Neutrophil (primary cell): ENCODE results near the gene SYT5.
A peak's percentile ranks its signal among the peaks of the same experiment; 100 is the strongest.
"Not testable (repeated sequence)": the region's sequence is repeated elsewhere in the genome, so short reads cannot be mapped to it uniquely, and the experiment has no call there.

Experiments
- H3K27ac ChIP-seq: fragments of 200-600 bp; sonication (generic); 2 replicates; pipeline ENCODE4 v1.5.1; 2016; ENCODE audit warnings: mild to moderate bottlenecking, moderate library complexity
- H3K27me3 ChIP-seq: fragments of 200-600 bp; sonication (generic); 2 replicates; pipeline ENCODE4 v1.6.0; 2016; ENCODE audit warnings: mild to moderate bottlenecking
- H3K36me3 ChIP-seq: fragments of 200-600 bp; sonication (generic); 2 replicates; pipeline ENCODE4 v1.5.1; 2017
- H3K4me1 ChIP-seq, 2 experiments: fragments of 200-600 bp in 1 of 2; sonication (generic) in 1 of 2; 1 replicate in 1 of 2; 2 replicates in 1 of 2; pipeline versions ENCODE4 v1.5.1 to v1.6.1; 2013 to 2016; ENCODE audit warnings: low read depth in 1 of 2, low read length in 1 of 2, mild to moderate bottlenecking in 1 of 2, moderate library complexity in 1 of 2; ENCODE audit not compliant: control insufficient read depth in 1 of 2, insufficient read depth in 1 of 2
- H3K4me3 ChIP-seq, 2 experiments: fragments of 200-600 bp in 1 of 2; sonication (generic) in 1 of 2; 1 replicate in 1 of 2; 2 replicates in 1 of 2; pipeline ENCODE4 v1.5.1; 2013 to 2016; ENCODE audit warnings: low read depth in 1 of 2, low read length in 1 of 2, mild to moderate bottlenecking in 1 of 2, moderate library complexity in 1 of 2
- H3K9me3 ChIP-seq: fragments of 200-600 bp; sonication (generic); 2 replicates; pipeline ENCODE4 v1.5.1; 2016
- CTCF ChIP-seq: fragments of 200-600 bp; sonication (generic); IDR thresholded peaks from 2 replicates; pipeline ENCODE4 v1.5.1; 2016; ENCODE audit warnings: antibody characterized with exemption

The SYT5 gene

GRCh38 chr19:55157064-55157908 is 22.8 kb downstream of the SYT5 start, which contains the start of gene TNNI3:
Gene TNNI3 (minus strand): TSS chr19:55157732. CDS start chr19:55157589, 143 bp downstream.
- no peaks in the 10 kb centered on the region for H3K9me3 ChIP-seq
- H3K27me3 ChIP-seq: peaks cover 84% of the 10 kb centered on the region
- no peak within 1 kb of the TSS for H3K4me3 ChIP-seq

GRCh38 chr19:55156202-55157063 is 23.7 kb downstream of the SYT5 start:
- Histone ChIP-seq H3K36me3 (no peaks in the 10 kb centered on the region), H3K9me3 (no peaks in the 10 kb centered on the region), H3K4me1 (no peaks in the 10 kb centered on the region), H3K27me3 (peaks cover 75% of the 10 kb centered on the region), H3K27ac (no peak overlapping the region), H3K4me3 (no peak overlapping the region)
- TF ChIP-seq CTCF: no peak

More at GRCh38 chr19:55157064-55157908, 22.8 kb downstream of the SYT5 start, which contains the start of gene TNNI3:
- no peak within 1 kb of the TSS for H3K27ac ChIP-seq
- TF ChIP-seq CTCF: no peak
- no peaks in the 10 kb centered on the region for H3K4me1 ChIP-seq
- H3K36me3 ChIP-seq: no peaks in the 10 kb centered on the region

- peaks cover 72% of the 10 kb centered on the region for H3K27me3 ChIP-seq
These were observed 24.3 kb downstream of the SYT5 start for GRCh38 chr19:55155784-55156183.

GRCh38 chr19:55153652-55154264 is 26.3 kb downstream of the SYT5 start:
- Histone ChIP-seq H3K36me3 (no peaks in the 10 kb centered on the region), H3K27me3 (peaks cover 72% of the 10 kb centered on the region), H3K4me1 (no peaks in the 10 kb centered on the region), H3K4me3 (no peak overlapping the region), H3K27ac (no peak overlapping the region), H3K9me3 (no peaks in the 10 kb centered on the region)
- TF ChIP-seq CTCF: no peak

More at GRCh38 chr19:55155784-55156183, 24.3 kb downstream of the SYT5 start:
- not testable (repeated sequence) for H3K27ac ChIP-seq, H3K4me3 ChIP-seq, H3K36me3 ChIP-seq, H3K4me1 ChIP-seq, H3K9me3 ChIP-seq

GRCh38 chr19:55152017-55152416 is 28.1 kb downstream of the SYT5 start:
- Histone ChIP-seq H3K4me3 (no peak overlapping the region), H3K27ac (peak overlapping the region; percentile 39), H3K27me3 (peaks cover 72% of the 10 kb centered on the region), H3K36me3 (no peaks in the 10 kb centered on the region), H3K4me1 (no peaks in the 10 kb centered on the region), H3K9me3 (no peaks in the 10 kb centered on the region)
- no peak for TF ChIP-seq CTCF
